NCI-H2171 (cell line): ENCODE measurements around the gene KRTAP12-1.
A peak's percentile ranks its signal among the peaks of the same experiment; 100 is the strongest.

Experiments
- DNase-seq: peaks from one replicate; lab custom pipeline; 2025; lab: John Stamatoyannopoulos, UW

KRTAP12-1 gene, protein sequence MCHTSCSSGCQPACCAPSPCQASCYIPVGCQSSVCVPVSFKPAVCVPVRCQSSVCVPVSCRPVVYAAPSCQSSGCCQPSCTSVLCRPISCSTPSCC

DNA sequence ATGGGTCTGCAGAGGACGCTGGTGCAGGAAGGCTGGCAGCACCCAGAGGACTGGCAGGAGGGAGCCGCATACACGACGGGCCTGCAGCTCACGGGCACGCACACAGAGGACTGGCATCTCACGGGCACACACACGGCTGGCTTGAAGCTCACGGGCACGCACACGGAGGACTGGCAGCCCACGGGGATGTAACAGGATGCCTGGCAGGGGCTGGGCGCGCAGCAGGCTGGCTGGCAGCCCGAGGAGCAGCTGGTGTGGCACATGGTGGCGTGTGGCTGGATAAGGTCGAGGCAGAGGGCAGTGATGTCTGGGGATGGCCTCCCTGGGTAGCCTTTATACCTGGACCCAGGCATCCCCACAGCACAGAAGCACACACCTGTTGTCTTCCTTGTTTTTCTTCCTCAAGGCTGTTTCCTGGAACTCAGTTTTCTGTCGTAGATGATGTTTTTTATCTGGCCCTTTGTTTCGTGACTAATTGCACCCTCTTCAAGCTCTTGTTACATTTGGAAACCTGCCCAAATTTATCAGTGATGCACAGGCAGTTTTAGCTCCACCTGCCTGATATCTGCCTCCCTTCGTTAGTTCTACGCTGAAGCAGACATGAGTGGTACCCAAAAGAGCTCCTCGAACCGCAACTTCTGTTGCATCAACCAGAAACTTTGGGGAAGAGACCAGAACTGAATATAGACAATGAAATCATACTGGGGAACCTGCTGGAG lies at the start of gene KRTAP12-1:
Gene KRTAP12-1, minus strand, starts transcription at position 303 of the 719 bp plus-strand sequence. Its CDS starts 40 bp downstream, at position 263.
- peak; percentile 93 for DNase-seq

DNA sequence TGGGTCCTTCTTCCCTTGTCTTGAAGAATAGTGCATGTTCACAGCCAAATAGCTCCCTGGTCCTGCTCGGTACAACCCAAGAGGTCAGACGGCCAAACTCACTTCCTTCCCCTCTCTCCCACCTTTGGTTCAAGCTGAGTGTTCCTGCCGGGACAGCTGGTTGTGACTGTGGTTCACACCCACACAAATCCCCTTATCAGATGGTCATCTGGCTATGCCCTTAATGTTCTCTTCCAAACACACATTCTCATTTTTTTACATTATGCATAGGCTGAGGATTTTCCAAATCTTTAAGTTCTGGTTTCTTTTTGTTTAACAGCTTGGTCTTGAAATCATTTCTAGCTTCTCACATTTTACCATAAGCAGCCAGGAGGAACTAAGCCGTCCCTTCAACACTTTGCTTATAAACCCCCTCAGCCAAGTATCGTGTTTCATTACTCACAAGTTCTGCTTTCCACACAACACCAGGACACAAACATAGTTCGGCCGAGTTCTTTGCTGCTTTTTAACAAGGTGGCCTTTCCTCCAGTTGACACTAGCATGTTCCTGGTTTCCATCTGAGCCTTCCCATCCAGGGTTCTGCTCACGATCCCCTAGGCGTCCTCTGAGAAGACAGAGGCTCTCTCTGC lies 49.1 kb upstream of the KRTAP12-1 start:
- DNase-seq = no peak

DNA sequence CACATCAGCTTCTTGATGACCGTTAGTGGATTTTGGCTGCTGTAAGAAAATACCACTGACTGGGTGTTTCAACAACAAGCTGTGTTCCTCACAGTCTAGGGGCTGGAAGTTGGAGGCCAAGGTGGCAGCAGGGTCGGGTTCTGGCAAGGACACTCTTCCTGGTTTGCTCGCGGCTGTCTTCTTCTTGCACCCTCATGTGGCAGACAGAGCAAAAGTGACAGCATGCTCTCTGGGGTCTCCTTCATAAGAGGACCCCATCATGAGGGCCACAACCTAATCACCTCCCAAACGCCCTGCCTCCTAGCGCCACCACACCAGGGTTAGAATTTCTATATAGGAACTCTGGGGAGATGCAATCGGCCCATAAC lies 48.0 kb upstream of the KRTAP12-1 start:
- DNase-seq = no peak

DNA sequence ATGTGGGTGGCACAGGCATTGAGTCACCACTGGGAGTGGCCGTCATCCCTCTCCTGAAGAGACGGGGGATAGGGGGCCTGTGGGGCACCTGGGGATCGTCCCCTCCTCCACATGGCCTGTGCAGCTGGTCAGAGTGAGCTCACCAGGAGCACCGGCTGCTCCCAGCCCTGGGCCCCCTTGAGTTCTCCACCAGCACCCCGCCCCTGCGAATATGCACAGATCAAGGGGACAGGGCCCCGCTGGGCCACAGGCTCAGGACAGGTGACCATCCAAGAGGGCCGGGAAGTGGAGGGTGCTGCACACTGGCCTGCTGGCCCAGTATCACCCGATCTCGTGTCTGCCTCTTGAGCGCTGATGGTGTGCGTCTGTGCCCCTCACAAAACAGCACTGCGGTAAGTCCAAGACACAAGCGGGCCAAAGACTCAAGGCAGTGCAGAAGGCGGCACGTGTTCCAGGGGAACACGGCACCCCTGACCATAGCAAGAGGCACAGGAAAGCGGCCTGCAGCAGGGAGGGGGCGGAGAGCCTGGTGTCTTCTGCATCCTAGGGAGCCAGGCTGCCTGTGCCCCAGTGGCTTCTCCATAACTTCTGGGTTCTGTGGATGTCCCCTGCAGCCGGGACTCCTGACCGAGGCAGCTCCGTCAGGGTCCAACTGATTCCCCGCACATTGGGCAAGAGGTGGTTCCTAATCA lies 47.5 kb upstream of the KRTAP12-1 start:
- no peak for DNase-seq

DNA sequence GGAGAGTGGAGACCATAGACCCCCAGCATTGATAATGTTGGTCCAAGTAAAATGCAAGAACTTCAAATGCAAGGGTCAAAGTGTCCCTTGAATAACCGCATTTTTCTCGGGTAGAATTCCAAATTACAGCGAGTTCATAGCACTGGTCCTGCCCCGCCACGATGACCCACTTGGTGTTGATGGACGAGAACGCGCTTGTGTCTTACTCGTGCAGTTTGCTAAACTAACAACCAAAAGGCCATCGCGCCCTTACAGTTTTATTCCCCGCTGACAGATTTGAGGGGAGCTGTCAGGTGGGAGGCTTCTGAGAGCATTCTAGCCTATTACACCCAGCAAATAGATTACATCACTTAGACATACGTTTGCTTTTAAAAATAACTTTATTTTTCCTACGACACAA lies 46.8 kb upstream of the KRTAP12-1 start:
- DNase-seq = no peak

DNA sequence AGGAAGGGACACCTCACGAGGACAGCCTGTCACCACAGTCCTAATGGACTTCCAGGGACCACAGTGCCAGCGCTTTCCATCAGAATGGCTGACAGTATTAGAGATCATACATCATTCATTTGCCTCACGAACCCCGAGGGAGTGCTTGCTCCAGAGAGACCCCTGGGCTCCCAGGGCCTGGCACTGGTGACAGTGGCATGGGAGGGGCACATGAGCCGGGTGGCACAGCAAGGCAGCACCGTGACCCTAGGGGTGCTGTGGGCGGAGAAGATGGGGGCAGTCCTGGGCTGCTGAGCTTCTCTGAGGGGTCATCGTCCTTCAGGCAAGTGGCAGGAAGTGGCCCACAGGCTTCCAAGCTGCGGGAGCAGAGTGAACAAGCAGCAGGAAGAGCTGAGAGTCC lies 45.8 kb upstream of the KRTAP12-1 start:
- DNase-seq = no peak

DNA sequence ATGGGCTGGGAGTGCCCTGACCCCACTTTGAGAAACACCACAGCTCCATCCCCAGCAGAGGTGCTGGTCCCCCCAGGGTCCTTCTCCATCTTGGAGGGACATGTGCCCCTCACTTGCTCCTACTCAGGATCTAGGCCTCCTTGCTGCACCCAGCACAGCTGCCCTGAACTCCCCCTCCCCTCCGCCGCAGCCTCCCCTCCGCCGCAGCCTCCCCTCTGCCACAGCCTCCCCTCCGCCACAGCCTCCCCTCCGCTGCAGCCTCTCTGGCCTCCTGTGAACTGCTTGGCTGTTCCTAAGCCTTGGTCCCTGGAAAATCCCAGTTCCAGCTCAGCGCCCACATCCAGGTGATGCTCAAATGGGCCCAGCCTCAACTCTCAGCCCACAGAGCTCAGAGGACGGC lies 45.4 kb upstream of the KRTAP12-1 start:
- DNase-seq = no peak

DNA sequence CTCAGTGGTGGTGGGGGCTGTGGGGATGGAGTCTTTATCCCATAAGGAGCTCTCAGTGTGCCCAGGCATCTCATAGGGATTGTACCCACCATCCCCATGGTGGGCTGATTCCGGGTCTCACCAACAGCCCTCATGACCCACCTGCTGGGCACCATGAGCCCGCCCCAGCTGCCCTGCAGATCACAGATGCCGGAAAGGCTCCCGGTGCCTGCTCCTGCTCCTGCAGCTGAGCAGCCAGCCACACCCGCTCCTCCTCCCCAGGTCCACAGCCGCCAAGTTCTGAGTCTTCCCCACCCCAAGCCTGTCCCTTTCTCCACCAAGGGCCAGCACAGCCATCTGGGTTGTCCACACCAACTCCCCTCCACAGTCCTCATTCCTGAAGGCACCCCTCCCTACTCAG lies 44.9 kb upstream of the KRTAP12-1 start:
- DNase-seq = no peak

DNA sequence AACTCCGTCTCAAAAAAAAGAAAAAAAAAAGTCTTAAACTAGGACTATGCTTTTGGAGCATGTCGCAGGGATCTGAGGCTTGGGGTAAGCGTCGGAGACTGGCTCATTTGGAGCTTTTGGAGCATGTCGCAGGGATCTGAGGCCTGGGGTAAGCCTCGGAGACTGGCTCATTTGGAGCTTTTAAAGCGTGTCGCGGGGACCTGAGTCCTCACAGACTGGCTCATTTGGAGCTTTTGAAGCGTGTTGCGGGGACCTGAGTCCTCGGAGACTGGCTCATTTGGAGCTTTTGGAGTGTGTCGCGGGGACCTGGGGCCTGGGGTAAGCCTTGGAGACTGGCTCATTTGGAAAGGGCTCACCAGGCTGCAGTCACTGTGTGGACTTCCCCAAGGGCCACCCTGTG lies 43.0 kb upstream of the KRTAP12-1 start:
- no peak for DNase-seq

DNA sequence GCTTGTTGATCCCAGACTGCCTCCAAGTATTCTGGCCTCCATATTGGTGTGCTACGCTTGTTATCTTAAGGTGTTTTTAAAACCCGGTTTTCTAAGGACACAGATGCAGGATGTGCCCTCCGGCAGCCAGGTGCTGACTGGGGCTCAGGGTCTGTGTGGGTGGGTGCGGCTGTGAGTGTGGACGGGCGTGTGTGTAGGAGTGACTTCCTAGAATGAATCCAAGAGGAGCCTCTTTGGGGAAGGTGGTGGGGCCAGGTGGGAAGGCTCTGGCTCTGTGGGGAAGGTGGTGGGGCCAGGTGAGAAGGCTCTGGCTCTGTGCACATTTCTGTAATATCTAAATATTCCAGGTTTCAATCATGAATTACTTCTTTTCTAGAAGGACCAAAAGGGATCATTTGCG lies 42.2 kb upstream of the KRTAP12-1 start:
- no peak for DNase-seq

DNA sequence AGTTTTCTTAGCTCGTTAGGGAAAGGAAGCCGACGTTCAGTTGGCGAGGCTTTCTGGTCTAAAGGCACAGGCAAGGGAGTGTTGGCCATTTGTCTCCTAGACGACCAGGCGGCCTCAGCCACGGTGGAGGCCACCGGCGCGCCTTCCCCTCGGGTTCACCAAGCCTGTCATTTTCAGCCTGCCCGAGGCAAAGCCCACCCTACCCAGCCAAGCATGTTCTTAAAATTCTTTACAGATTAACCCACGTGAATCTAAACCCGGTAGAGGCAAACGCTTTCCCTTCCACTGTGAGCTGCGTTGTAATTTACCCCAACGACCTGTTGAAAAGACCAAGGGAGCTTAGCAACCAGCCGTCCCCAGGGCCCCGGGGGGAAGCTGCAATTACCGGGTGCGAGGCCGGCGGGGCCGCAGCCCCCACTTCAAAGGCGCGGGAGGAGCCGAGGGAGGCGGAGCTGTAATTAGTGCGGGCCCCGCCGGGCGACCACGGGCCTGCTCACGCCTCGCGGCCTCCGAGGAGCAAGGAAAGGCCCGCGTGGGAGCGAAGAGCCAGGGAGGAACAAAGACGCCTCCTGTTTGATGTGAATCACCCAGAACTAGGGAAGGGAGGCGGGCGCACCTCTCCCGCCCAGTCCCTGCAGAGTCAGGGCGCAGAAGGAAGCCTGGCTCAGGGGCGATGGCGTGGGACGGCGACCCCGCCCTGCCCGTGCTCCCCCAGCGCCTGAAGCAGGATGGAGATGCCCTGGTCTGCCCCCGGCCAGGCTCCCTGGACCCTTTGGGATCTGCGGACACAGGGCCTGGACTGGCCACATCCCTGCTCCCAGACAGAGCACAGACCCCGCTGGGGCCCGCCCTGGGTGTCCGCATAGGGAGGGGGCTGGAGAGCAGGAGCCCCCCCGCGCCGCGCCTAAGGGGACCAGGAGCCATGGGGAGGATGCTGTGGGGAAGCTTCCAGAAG lies 41.5 kb upstream of the KRTAP12-1 start:
- DNase-seq = no peak

DNA sequence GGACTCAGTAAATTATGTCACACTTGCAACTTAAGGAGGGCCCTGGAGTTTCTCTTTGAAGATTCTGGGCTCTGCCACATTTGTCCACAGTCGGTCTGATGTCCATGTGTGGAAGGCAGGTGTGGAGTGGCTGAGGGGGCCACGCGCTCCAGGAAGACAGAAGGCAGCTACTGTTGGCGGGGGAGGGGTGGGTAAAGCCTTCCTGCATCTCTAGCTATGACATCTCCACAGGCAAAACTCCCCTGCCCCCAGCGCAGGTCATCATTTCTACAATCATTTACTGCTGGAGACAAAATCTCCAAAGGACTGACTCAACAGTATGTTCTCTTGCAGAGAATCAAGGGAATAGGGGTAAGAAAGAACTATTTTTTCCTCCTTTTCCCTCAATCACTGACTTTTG lies 40.8 kb upstream of the KRTAP12-1 start:
- DNase-seq = no peak

DNA sequence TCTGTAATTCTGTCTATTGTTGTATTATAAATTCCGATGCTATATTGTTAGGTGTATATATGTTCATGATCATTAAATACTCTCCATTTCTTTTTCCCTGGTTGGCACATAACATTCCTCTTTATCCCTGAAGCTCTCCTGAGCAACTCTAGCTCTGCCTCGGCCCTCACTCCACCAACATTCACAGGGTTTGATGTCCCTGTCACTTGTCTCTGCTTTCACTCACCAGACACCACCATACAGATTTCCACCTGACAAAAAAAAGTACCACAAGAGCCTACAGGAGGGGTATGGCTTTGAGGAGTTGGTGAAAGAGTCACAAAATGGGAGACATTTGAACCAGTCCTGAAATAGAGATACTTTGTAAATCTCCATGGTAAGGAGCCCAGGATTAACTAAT lies 38.2 kb upstream of the KRTAP12-1 start:
- no peak for DNase-seq

DNA sequence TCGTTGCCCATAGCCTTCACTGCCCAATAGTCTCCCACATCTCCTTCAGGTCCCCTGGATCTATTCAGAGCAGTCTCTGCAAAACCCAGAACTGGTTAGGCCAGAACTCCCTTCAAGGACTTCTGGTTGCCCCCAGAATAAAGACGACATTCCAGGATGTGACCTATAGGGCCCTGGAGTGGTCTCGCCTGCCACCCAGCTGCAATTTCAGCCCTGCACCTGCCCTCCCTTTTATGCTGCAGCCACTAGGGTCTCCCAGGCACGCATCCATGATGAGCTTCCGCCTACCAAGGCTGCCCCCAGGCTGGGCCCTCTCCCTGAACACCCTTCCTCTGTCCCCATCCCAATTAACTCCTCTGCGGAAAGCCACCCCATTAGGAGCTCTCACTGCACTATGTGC lies 36.6 kb upstream of the KRTAP12-1 start:
- no peak for DNase-seq

DNA sequence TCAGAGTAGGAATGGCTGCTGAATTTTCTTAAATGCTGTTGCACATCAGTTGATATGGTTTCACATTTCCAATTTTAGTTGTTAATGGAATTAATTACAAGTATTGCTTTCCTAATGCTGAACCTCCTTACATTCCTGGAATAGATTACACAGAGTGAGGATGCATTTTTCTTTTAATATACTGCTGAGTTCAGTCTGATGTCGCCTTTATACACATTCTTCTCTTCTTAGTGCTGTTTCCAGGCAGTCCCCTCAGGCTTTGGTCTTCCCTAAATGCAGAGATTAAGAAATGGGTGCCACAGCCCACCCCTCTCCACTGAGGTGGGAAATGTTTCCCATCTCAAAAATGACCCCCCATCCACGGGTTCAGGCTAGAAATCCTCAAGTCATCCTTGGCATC lies 36.1 kb upstream of the KRTAP12-1 start:
- no peak for DNase-seq

DNA sequence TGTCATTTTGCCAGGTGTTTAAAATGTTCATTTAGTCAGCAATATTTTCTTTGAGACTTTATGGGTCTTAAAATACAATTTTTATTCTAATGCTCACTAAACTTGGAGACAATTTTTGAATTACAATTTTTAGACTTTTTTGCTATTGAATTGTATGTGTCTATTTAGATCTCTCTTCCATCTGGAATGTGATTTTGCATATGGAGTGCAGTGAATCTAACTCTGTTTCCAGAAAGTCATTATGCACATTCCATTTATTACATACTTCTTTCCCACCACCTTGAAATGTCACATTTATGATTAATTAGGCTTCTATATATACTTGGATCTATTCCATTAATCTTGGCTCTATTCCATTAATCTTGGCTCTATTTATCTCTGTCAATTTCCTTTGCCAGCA lies 35.0 kb upstream of the KRTAP12-1 start:
- no peak for DNase-seq

DNA sequence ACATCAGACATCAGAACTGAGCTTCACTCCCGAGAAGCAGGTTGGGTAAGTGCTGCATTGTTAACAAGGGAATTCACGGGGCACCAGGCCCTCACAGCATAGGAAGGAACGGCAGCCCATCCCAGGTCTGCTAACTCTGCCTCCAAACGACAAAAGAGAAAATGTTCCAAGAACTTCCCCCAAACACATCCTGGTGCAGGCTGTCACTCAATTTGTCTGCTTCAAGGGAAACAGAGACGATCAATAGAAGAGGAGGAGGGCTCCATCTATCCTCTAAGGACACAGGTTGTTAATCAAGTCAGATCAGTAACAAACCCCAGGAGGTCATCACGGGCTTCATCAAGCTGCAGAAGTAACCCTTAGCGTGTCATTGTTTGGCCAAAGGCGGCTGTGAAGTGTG lies 32.9 kb upstream of the KRTAP12-1 start:
- no peak for DNase-seq

DNA sequence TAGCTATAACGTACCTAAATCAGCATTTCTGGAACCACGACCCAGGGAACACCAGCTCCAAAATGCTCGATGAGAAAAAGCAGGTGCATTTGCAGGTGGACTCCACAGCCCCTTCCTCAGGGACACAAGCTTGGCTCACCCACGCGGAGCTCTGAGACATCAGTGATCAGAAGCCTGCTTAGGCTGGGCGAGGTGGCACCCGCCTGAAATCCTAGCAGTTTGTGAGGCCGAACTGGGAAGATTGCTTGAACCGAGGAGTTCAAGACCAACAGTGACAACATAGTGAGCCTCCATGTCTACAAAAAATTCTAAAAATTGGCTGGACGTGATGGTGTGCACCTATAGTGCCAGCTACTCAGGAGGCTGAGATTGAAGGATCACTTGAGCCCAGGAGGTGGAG lies 31.9 kb upstream of the KRTAP12-1 start:
- DNase-seq = no peak

DNA sequence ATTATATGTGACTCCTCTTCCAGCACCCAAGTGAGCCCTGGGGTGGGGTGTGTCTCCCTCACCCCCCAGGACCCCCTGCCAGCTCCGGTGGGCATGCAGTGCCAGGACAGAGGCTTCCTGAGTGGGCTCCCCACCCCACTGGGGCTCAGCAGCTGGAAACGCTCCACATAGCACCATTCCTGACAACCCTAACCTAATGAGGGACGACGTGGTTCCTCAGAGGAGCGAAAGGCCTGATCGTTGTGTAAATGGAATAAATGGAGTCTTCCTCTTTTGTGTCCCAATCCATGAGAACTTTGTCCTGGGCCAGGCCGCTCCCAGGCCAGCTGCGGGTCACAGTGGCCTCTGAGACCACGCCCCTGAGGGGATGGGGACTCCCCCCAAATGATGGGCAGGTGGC lies 31.2 kb upstream of the KRTAP12-1 start:
- no peak for DNase-seq

DNA sequence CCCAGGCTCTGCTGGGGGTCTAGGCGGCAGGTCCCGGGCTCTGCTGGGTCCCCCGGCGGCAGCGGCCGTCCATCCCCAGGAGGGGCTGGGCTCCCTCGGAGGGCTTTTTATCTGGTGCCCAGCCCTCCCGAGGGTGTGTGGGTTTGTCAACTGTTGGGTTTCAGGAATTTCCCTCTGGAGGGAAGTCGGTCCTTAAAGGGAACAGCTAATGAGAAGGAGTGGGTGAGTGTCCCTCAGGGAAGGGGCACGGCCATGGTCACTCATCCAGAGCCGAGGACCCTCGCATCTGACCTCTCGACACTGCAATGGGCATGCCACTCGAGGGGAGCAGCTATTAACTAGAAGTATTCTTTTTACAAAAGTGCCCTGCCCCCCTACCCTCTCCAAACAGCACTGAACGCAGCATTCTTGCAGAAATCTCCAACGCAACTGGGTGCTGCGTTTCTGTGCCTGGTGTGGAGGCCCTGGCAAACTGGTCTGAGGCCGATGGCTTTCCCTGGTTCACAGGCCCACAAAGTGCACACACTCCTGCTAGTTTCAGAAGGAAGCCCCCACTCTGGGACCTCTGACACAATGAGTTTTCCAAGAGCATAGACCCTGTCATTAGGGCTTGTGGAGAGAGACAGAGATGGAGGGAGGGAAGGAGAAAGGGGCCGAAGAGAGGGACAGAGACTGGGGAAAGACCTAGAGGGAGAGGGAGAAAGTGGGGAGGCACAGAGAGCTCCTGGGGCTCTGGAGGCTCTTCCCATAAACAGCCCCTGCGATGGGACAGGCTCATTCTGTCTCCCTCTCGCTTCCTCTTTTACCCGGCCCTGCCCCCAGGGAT lies 30.5 kb upstream of the KRTAP12-1 start:
- no peak for DNase-seq
